Measurements from ENCODE around the gene CDH26.

Gene CDH26

DNA sequence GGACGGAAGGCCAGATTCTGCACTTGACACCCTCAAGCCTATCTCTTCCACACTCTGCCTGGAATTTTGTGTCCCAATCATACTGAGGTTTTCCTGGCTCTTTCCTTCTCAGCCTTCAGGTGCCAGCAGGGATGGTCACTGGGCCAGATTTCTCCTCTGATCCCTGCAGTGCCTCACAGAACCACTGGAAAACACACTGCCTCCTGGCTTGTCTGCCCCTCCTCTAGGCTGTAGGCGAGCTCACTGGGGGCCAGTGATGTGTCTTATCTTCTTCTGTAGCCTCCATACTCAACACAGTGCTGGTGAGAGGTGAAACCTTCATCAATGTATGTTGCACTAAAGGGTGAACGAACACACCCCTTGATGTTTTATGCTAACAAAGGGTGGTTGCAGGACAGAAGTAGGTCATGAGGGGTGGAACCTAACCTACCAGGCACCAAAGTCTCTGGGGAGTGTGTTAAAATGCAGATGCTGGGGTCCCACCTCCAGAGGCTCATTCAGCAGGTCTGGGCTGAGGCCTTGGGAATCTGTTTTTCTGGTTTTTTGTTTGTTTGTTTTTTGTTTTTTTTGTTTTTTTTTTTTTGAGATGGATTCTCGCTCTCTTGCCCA is 80.3 kb downstream of the CDH26 start:
- TF ChIP-seq, protein P1, sequence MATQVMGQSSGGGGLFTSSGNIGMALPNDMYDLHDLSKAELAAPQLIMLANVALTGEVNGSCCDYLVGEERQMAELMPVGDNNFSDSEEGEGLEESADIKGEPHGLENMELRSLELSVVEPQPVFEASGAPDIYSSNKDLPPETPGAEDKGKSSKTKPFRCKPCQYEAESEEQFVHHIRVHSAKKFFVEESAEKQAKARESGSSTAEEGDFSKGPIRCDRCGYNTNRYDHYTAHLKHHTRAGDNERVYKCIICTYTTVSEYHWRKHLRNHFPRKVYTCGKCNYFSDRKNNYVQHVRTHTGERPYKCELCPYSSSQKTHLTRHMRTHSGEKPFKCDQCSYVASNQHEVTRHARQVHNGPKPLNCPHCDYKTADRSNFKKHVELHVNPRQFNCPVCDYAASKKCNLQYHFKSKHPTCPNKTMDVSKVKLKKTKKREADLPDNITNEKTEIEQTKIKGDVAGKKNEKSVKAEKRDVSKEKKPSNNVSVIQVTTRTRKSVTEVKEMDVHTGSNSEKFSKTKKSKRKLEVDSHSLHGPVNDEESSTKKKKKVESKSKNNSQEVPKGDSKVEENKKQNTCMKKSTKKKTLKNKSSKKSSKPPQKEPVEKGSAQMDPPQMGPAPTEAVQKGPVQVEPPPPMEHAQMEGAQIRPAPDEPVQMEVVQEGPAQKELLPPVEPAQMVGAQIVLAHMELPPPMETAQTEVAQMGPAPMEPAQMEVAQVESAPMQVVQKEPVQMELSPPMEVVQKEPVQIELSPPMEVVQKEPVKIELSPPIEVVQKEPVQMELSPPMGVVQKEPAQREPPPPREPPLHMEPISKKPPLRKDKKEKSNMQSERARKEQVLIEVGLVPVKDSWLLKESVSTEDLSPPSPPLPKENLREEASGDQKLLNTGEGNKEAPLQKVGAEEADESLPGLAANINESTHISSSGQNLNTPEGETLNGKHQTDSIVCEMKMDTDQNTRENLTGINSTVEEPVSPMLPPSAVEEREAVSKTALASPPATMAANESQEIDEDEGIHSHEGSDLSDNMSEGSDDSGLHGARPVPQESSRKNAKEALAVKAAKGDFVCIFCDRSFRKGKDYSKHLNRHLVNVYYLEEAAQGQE (IDR thresholded peaks at IDR 0.05; ENCODE audit: low read depth) = no peak
- no peak for TF ChIP-seq ZBTB7A (IDR thresholded peaks at IDR 0.05; ENCODE audit: low read depth)
- TF ChIP-seq NFIC (IDR thresholded peaks at IDR 0.05) = no peak
- TF ChIP-seq TCF12 (IDR thresholded peaks at IDR 0.05; ENCODE audit: low read depth) = no peak
- TF ChIP-seq EP300 (IDR thresholded peaks at IDR 0.05; ENCODE audit: borderline replicate concordance) = no peak
- TF ChIP-seq CREB1 (IDR thresholded peaks at IDR 0.05; ENCODE audit: low read depth) = no peak
- TF ChIP-seq CEBPB (IDR thresholded peaks at IDR 0.05) = no peak
- TF ChIP-seq RAD21 (IDR thresholded peaks at IDR 0.05; ENCODE audit: low read depth) = no peak
- no peak for TF ChIP-seq YY1 (IDR thresholded peaks at IDR 0.05; ENCODE audit: low read depth)
- no peak for TF ChIP-seq TAF1 (IDR thresholded peaks at IDR 0.05; ENCODE audit: low read depth)
- TF ChIP-seq FOXM1 (IDR thresholded peaks at IDR 0.05; ENCODE audit: borderline replicate concordance, low read depth) = no peak
- TF ChIP-seq TEAD4 (IDR thresholded peaks at IDR 0.05) = no peak
- TF ChIP-seq USF1 (IDR thresholded peaks at IDR 0.05) = no peak
- no peak for TF ChIP-seq EGR1 (IDR thresholded peaks at IDR 0.05)
- TF ChIP-seq, protein P2, sequence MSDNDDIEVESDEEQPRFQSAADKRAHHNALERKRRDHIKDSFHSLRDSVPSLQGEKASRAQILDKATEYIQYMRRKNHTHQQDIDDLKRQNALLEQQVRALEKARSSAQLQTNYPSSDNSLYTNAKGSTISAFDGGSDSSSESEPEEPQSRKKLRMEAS (IDR thresholded peaks at IDR 0.05) = no peak

DNA sequence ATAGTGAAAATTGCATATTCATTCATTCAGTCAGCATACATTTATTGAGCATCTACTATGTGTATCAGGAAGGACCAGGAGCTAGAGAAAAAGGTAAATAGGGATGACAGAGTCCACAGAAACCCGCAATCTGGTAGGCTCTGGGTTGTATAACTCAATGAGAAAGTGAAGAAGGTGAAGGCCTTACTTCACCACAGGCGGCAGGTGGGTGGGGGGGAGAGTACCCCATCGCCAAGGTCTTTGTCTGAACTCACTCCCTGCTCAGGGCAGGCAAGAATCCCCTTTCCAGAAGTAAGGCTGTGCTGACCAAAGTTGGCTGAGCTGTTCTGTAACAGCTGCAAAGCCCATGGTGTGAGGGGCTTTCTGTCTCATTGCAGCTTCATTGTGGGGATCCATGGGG is 81.3 kb downstream of the CDH26 start:
- TF ChIP-seq, protein P2 (IDR thresholded peaks at IDR 0.05) = no peak
- no peak for TF ChIP-seq RAD21 (IDR thresholded peaks at IDR 0.05; ENCODE audit: low read depth)
- no peak for TF ChIP-seq TEAD4 (IDR thresholded peaks at IDR 0.05)
- TF ChIP-seq USF1 (IDR thresholded peaks at IDR 0.05) = no peak
- no peak for TF ChIP-seq CREB1 (IDR thresholded peaks at IDR 0.05; ENCODE audit: low read depth)
- no peak for TF ChIP-seq EGR1 (IDR thresholded peaks at IDR 0.05)
- TF ChIP-seq ZBTB7A (IDR thresholded peaks at IDR 0.05; ENCODE audit: low read depth) = no peak
- no peak for TF ChIP-seq YY1 (IDR thresholded peaks at IDR 0.05; ENCODE audit: low read depth)
- no peak for TF ChIP-seq EP300 (IDR thresholded peaks at IDR 0.05; ENCODE audit: borderline replicate concordance)
- TF ChIP-seq TCF12 (IDR thresholded peaks at IDR 0.05; ENCODE audit: low read depth) = no peak
- TF ChIP-seq, protein P1 (IDR thresholded peaks at IDR 0.05; ENCODE audit: low read depth) = no peak
- TF ChIP-seq NFIC (IDR thresholded peaks at IDR 0.05) = no peak
- TF ChIP-seq FOXM1 (IDR thresholded peaks at IDR 0.05; ENCODE audit: borderline replicate concordance, low read depth) = no peak
- no peak for TF ChIP-seq CEBPB (IDR thresholded peaks at IDR 0.05)
- no peak for TF ChIP-seq TAF1 (IDR thresholded peaks at IDR 0.05; ENCODE audit: low read depth)

- TF ChIP-seq YY1 (IDR thresholded peaks at IDR 0.05; ENCODE audit: low read depth) (no peak), TAF1 (IDR thresholded peaks at IDR 0.05; ENCODE audit: low read depth) (no peak), TEAD4 (IDR thresholded peaks at IDR 0.05) (no peak), NFIC (IDR thresholded peaks at IDR 0.05) (no peak), CEBPB (IDR thresholded peaks at IDR 0.05) (no peak), TCF12 (IDR thresholded peaks at IDR 0.05; ENCODE audit: low read depth) (no peak), FOXM1 (IDR thresholded peaks at IDR 0.05; ENCODE audit: borderline replicate concordance, low read depth) (no peak)
Observed at GRCh38 chr20:60040471-60041162, 82.4 kb downstream of the CDH26 start.

- no peak for TF ChIP-seq TAF1 (IDR thresholded peaks at IDR 0.05; ENCODE audit: low read depth)
- TF ChIP-seq USF1 (IDR thresholded peaks at IDR 0.05) = no peak
- TF ChIP-seq, protein P1 (IDR thresholded peaks at IDR 0.05; ENCODE audit: low read depth) = no peak
- TF ChIP-seq, protein P2 (IDR thresholded peaks at IDR 0.05) = no peak
- TF ChIP-seq EP300 (IDR thresholded peaks at IDR 0.05; ENCODE audit: borderline replicate concordance) = no peak
- TF ChIP-seq ZBTB7A (IDR thresholded peaks at IDR 0.05; ENCODE audit: low read depth) = no peak
- TF ChIP-seq TCF12 (IDR thresholded peaks at IDR 0.05; ENCODE audit: low read depth) = no peak
- no peak for TF ChIP-seq FOXM1 (IDR thresholded peaks at IDR 0.05; ENCODE audit: borderline replicate concordance, low read depth)
- no peak for TF ChIP-seq YY1 (IDR thresholded peaks at IDR 0.05; ENCODE audit: low read depth)
- TF ChIP-seq CEBPB (IDR thresholded peaks at IDR 0.05) = no peak
- no peak for TF ChIP-seq EGR1 (IDR thresholded peaks at IDR 0.05)
- TF ChIP-seq NFIC (IDR thresholded peaks at IDR 0.05) = no peak
- TF ChIP-seq RAD21 (IDR thresholded peaks at IDR 0.05; ENCODE audit: low read depth) = no peak
- no peak for TF ChIP-seq TEAD4 (IDR thresholded peaks at IDR 0.05)
Observed at GRCh38 chr20:60043435-60043834, 85.2 kb downstream of the CDH26 start.

Data from Ishikawa (cell line).